ENCODE measurements around the gene PTPRB. TPM values are rescaled to one million over a fixed set of nuclear protein-coding genes. Genes with fewer than 3 reads are reported as not detected.

Gene PTPRB
- total and polyA plus RNA-seq, 2 of the 8 experiments (the other 6 are each of a cell fraction or from before 2014, with no cell fraction given), result 0.36 to 0.58 TPM

DNA sequence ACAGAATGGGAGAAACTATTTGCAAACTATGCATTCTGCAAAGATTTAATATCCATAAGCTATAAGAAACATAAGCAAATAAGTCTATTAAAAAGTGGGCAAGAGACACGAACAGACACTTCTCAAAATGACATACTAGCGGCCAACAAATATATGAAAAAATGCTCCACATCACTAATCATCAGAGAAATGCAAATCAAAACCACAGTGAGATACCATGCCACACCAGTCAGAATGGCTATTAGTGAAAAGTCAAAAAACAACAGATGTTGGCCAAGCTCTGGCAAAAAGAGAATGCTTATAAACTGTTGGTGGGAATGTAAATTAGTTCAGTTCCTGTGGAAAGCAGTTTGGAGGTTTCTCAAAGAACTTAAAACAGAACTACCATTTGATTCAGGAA lies 149.8 kb downstream of the PTPRB start (continued):
- no peak for TF ChIP-seq RXRA (IDR thresholded peaks at IDR 0.05; ENCODE audit: insufficient read depth, low read depth, low read length)
- TF ChIP-seq, protein P1, sequence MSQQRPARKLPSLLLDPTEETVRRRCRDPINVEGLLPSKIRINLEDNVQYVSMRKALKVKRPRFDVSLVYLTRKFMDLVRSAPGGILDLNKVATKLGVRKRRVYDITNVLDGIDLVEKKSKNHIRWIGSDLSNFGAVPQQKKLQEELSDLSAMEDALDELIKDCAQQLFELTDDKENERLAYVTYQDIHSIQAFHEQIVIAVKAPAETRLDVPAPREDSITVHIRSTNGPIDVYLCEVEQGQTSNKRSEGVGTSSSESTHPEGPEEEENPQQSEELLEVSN (IDR thresholded peaks at IDR 0.05), result no peak

All from H1 (cell line).